ENCODE measurements around the gene SRXN1. TPM values are rescaled to one million over a fixed set of nuclear protein-coding genes. Genes with fewer than 3 reads are reported as not detected.

The SRXN1 gene
- polyA plus RNA-seq, 3 donors = 13.3 to 26.1 (median 20.7) TPM

Other genes starting within 250 kb of the SRXN1 start
- 10 to 100 TPM; 58.7 to 81.0 (median 65.6) TPM for gene RBCK1, start 244.9 kb downstream of the SRXN1 start, polyA plus RNA-seq
- gene TBC1D20, start 190.7 kb downstream of the SRXN1 start, polyA plus RNA-seq = 10 to 100 TPM; 11.6 to 27.3 (median 25.0) TPM
- gene CSNK2A1, start 109.4 kb downstream of the SRXN1 start, polyA plus RNA-seq = 10 to 100 TPM; 24.3 to 37.1 (median 29.4) TPM
- 1 to 10 TPM in 2 of 3 donors, under 1 TPM in 1; 0.35 to 8.2 (median 4.5) TPM for gene TCF15, start 42.9 kb downstream of the SRXN1 start, polyA plus RNA-seq
- gene SCRT2, start 22.6 kb upstream of the SRXN1 start, polyA plus RNA-seq = under 1 TPM in 1 of 3 donors, not detected in 2; 0.05 TPM
- gene SLC52A3, start 115.3 kb upstream of the SRXN1 start, polyA plus RNA-seq = 1 to 10 TPM in 2 of 3 donors, under 1 TPM in 1; 0.62 to 3.6 (median 1.0) TPM
- gene FAM110A, start 180.5 kb upstream of the SRXN1 start, polyA plus RNA-seq = 1 to 10 TPM; 2.7 to 5.3 (median 3.9) TPM